Fibroblast of lung (primary cell): Measurements from ENCODE around the gene VAMP5. TPM values are rescaled to one million over a fixed set of nuclear protein-coding genes. Genes with fewer than 3 reads are reported as not detected.
"Not testable (repeated sequence)": the region's sequence is repeated elsewhere in the genome, so short reads cannot be mapped to it uniquely, and the experiment has no call there.

ENCODE experiments used
- DNase-seq, 2 donors: peaks; one replicate each; pipeline versions ENCODE4 v3.0.0 to v3.0.0-alpha.2; 2010; ENCODE audit warnings: low read depth in 2 of 2
- H2AFZ ChIP-seq: 2 replicates; pipeline ENCODE4 v1.5.1; 2012; ENCODE audit warnings: low read length, control low read depth, inconsistent platforms
- H3K27ac ChIP-seq: 2 replicates; pipeline ENCODE4 v1.5.1; 2011; ENCODE audit warnings: low read length, control low read depth; ENCODE audit not compliant: insufficient read depth
- H3K27me3 ChIP-seq: 2 replicates; pipeline ENCODE4 v1.5.1; 2011; ENCODE audit warnings: mild to moderate bottlenecking, low read length; ENCODE audit not compliant: control insufficient read depth, insufficient read depth
- H3K36me3 ChIP-seq: 2 replicates; pipeline ENCODE4 v1.5.1; 2011; ENCODE audit warnings: low read length; ENCODE audit not compliant: control insufficient read depth, insufficient read depth
- H3K4me1 ChIP-seq: 2 replicates; pipeline ENCODE4 v1.5.1; 2011; ENCODE audit warnings: low read length; ENCODE audit not compliant: control insufficient read depth, insufficient read depth; ENCODE audit errors: extremely low read depth
- H3K4me2 ChIP-seq: 2 replicates; pipeline ENCODE4 v1.5.1; 2011; ENCODE audit warnings: low read length, control low read depth; ENCODE audit not compliant: insufficient read depth; ENCODE audit errors: extremely low read depth
- H3K4me3 ChIP-seq, 4 experiments: fragments of 200-600 bp in 1 of 4; sonication (generic) in 1 of 4; replicated peaks in 1 of 4; 2 replicates each; pipeline ENCODE4 v1.5.1; 2011 to 2016; ENCODE audit warnings: low read length in 4 of 4, low read depth in 3 of 4, mild to moderate bottlenecking in 3 of 4, control low read depth in 2 of 4, inconsistent platforms in 1 of 4, mixed read lengths in 1 of 4; ENCODE audit not compliant: insufficient read depth in 1 of 4; ENCODE audit errors: control extremely low read depth in 1 of 4
- H3K79me2 ChIP-seq: 2 replicates; pipeline ENCODE4 v1.5.1; 2012; ENCODE audit warnings: mild to moderate bottlenecking, low read length, inconsistent platforms; ENCODE audit not compliant: control insufficient read depth, insufficient read depth
- H3K9ac ChIP-seq: 2 replicates; pipeline ENCODE4 v1.5.1; 2011; ENCODE audit warnings: mild to moderate bottlenecking, low read length, control low read depth; ENCODE audit not compliant: insufficient read depth
- H3K9me3 ChIP-seq: 2 replicates; pipeline ENCODE4 v1.5.1; 2012; ENCODE audit warnings: low read depth, low read length; ENCODE audit not compliant: control insufficient read depth, insufficient read depth
- H4K20me1 ChIP-seq: 2 replicates; pipeline ENCODE4 v1.5.1; 2011; ENCODE audit warnings: low read length; ENCODE audit not compliant: control insufficient read depth, insufficient read depth; ENCODE audit errors: extremely low read depth
- EZH2 ChIP-seq: IDR thresholded peaks from 2 replicates; pipeline ENCODE4 v1.5.1; 2012; ENCODE audit warnings: low read length, control low read depth, mild to moderate bottlenecking; ENCODE audit errors: missing control alignments
- polyA plus RNA-seq, 2 donors: library from polyadenylated mRNA; depleted of rRNA in 1 of 2; stranded (reverse) in 1 of 2; unstranded in 1 of 2; fragments of >200 nt; gene quantifications; 2 replicates each; pipeline ENCODE4 v1.2.1, GENCODE V29; 2011 to 2012; ENCODE audit warnings: missing spikeins in 1 of 2
- total RNA-seq: library from RNA; depleted of rRNA; stranded (reverse); fragments of >200 nt; gene quantifications from 2 replicates; pipeline ENCODE4 v1.2.1, GENCODE V29; 2014
- TF ChIP-seq, protein P1 (sequence below), 2 donors: IDR thresholded peaks in 1 of 2; conservative IDR thresholded peaks in 1 of 2; 1 replicate in 1 of 2; 2 replicates in 1 of 2; pipeline ENCODE4 v1.5.1; 2011 to 2012; ENCODE audit warnings: low read length in 2 of 2, control low read depth in 1 of 2, inconsistent platforms in 1 of 2, low read depth in 1 of 2, mild to moderate bottlenecking in 1 of 2

Gene VAMP5
- total and polyA plus RNA-seq, 2 donors (not counting 1 experiment from before 2014, with no cell fraction given), result 69.5 to 212 TPM

DNA sequence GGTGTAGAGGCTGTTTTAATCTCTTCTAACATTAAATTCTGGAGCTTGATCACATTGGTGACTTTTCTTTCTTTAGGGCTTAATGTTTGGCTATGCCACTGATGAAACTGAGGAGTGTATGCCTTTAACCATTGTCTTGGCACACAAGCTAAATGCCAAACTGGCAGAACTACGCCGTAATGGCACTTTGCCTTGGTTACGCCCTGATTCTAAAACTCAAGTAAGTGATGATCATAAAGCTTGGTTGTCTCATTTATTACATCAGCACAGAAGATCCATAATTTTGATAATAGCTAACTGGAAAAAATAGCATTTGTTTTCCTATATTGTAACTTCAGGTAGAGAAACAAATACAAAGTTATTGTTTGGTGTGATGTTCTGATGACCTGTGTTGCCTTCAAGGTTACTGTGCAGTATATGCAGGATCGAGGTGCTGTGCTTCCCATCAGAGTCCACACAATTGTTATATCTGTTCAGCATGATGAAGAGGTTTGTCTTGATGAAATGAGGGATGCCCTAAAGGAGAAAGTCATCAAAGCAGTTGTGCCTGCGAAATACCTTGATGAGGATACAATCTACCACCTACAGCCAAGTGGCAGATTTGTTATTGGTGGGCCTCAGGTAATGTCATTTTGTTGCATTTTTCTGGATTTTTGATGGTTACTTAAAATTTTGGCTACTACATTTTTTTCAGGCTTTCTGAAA is 42.3 kb upstream of the VAMP5 start:
- H3K36me3 ChIP-seq, result peaks cover 18% of the 10 kb centered on the region
- no peak overlapping the region for H2AFZ ChIP-seq
- no peak overlapping the region for H3K9ac ChIP-seq
- H3K4me1 ChIP-seq, result peaks cover 16% of the 10 kb centered on the region
- DNase-seq, result peak in 1 of 2 donors; percentile 43
- no peaks in the 10 kb centered on the region for H3K9me3 ChIP-seq
- H3K27ac ChIP-seq, result no peak overlapping the region
- peaks cover 56% of the 10 kb centered on the region for H3K79me2 ChIP-seq
- no peaks in the 10 kb centered on the region for H3K27me3 ChIP-seq
- H3K4me2 ChIP-seq, result peak overlapping the region; percentile 92
- TF ChIP-seq, protein P1, sequence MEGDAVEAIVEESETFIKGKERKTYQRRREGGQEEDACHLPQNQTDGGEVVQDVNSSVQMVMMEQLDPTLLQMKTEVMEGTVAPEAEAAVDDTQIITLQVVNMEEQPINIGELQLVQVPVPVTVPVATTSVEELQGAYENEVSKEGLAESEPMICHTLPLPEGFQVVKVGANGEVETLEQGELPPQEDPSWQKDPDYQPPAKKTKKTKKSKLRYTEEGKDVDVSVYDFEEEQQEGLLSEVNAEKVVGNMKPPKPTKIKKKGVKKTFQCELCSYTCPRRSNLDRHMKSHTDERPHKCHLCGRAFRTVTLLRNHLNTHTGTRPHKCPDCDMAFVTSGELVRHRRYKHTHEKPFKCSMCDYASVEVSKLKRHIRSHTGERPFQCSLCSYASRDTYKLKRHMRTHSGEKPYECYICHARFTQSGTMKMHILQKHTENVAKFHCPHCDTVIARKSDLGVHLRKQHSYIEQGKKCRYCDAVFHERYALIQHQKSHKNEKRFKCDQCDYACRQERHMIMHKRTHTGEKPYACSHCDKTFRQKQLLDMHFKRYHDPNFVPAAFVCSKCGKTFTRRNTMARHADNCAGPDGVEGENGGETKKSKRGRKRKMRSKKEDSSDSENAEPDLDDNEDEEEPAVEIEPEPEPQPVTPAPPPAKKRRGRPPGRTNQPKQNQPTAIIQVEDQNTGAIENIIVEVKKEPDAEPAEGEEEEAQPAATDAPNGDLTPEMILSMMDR (conservative IDR thresholded peaks at IDR 0.05 in 1 of 2, IDR thresholded peaks at IDR 0.05 in 1 of 2; ENCODE audit: low read depth in 1 of 2, low read length in 2 of 2), result no peak
- TF ChIP-seq EZH2, result no peak
- H4K20me1 ChIP-seq, result peaks cover 13% of the 10 kb centered on the region
- peak overlapping the region; percentile 78 to 94 (median 88) for H3K4me3 ChIP-seq

DNA sequence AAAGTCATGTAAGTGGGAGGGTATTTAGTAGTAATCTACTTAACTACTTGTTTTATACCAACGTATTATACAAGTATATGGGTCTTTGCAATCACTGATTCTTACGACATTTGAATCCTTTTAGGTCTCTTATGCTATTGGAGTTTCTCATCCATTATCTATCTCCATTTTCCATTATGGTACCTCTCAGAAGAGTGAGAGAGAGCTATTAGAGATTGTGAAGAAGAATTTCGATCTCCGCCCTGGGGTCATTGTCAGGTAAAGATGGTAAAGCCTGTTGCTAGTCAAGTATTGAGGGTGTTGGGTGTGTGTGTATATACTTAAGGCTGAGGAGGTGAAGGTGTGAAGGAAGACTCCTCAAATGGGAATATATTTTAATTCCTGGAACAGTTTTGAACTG is 41.5 kb upstream of the VAMP5 start:
- Histone ChIP-seq H3K27me3 (no peaks in the 10 kb centered on the region), H4K20me1 (peaks cover 13% of the 10 kb centered on the region), H3K4me2 (peak overlapping the region; percentile 92), H3K4me1 (peaks cover 13% of the 10 kb centered on the region), H3K79me2 (peaks cover 48% of the 10 kb centered on the region), H3K9me3 (no peaks in the 10 kb centered on the region), H3K27ac (no peak overlapping the region), H3K36me3 (peaks cover 18% of the 10 kb centered on the region), H3K4me3 (peak overlapping the region; percentile 4 to 92 (median 46)), H2AFZ (no peak overlapping the region), H3K9ac (no peak overlapping the region)
- TF ChIP-seq, protein P1 (conservative IDR thresholded peaks at IDR 0.05 in 1 of 2, IDR thresholded peaks at IDR 0.05 in 1 of 2; ENCODE audit: low read depth in 1 of 2, low read length in 2 of 2), result no peak
- TF ChIP-seq EZH2, result no peak
- no peak for DNase-seq

- H3K9me3 ChIP-seq, H3K4me3 ChIP-seq, H3K27me3 ChIP-seq, H2AFZ ChIP-seq, H3K27ac ChIP-seq, H3K4me2 ChIP-seq, H3K9ac ChIP-seq, DNase-seq: not testable (repeated sequence)
- peaks cover 14% of the 10 kb centered on the region for H3K4me1 ChIP-seq
- peaks cover 40% of the 10 kb centered on the region for H3K79me2 ChIP-seq
- peaks cover 13% of the 10 kb centered on the region for H4K20me1 ChIP-seq
- peaks cover 18% of the 10 kb centered on the region for H3K36me3 ChIP-seq
These were observed 40.0 kb upstream of the VAMP5 start for GRCh38 chr2:85544254-85544691.

DNA sequence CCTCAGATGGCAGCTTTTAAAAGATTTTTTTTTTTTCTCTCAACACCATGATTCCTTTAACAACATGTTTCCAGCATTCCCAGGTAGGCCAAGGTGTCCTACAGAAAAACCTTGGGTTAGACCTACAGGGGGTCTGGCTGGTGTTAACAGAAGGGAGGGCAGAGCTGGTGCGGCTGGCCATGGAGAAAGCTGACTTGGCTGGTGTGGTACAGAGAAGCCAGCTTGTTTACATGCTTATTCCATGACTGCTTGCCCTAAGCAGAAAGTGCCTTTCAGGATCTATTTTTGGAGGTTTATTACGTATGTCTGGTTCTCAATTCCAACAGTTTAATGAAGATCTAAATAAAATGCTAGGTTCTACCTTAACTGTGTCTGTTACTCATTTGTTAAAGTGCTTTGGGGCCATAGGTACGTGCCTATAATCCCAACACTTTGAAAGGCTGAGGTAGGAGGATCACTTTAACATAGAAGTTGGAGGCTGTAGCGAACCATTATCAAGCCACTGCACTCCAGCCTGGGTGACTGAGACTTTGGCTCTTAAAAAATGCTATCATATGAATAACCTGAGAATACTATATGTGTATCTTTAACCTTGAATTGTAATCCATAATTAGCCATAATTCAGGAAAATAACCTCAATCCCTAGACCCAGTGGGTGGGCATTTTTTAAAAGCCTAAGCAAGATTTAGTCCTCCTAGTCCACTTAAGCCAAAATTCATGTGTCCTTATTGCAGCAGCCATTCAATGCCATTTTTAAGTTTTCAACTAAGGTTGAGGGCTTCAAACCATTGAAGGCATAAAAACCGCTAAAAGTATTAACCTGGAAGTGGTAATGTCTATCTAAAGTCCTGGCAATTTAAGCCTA is 39.1 kb upstream of the VAMP5 start:
- DNase-seq, H3K9ac ChIP-seq, H3K27me3 ChIP-seq, H3K4me2 ChIP-seq, H3K9me3 ChIP-seq, H3K4me3 ChIP-seq, H2AFZ ChIP-seq, H3K27ac ChIP-seq: not testable (repeated sequence)
- H3K4me1 ChIP-seq, result peaks cover 16% of the 10 kb centered on the region
- H3K79me2 ChIP-seq, result peaks cover 32% of the 10 kb centered on the region
- H3K36me3 ChIP-seq, result peaks cover 16% of the 10 kb centered on the region
- peaks cover 11% of the 10 kb centered on the region for H4K20me1 ChIP-seq
